KMS-11 (cell line): Measurements from ENCODE around the gene CAPN11.

Source experiments
- H2AFZ ChIP-seq: fragments of 200-600 bp; sonication (generic); 2 replicates; pipeline ENCODE4 v1.6.1; 2016; ENCODE audit warnings: antibody characterized with exemption, mixed run types, low read depth
- H3K27ac ChIP-seq: fragments of 200-600 bp; sonication (generic); 2 replicates; pipeline ENCODE4 v1.6.1; 2016; ENCODE audit warnings: mild to moderate bottlenecking, mixed run types
- H3K27me3 ChIP-seq: fragments of 200-600 bp; sonication (generic); 2 replicates; pipeline ENCODE4 v1.6.1; 2017; ENCODE audit warnings: mild to moderate bottlenecking, low read depth, mixed run types, moderate library complexity; ENCODE audit not compliant: insufficient read depth
- H3K36me3 ChIP-seq: fragments of 200-600 bp; sonication (generic); 2 replicates; pipeline ENCODE4 v1.6.1; 2017; ENCODE audit warnings: mild to moderate bottlenecking, mixed run types; ENCODE audit not compliant: insufficient read depth
- H3K4me1 ChIP-seq: fragments of 200-600 bp; sonication (generic); 2 replicates; pipeline ENCODE4 v1.6.1; 2016; ENCODE audit warnings: mild to moderate bottlenecking, low read depth, mixed run types; ENCODE audit not compliant: poor library complexity, severe bottlenecking
- H3K4me2 ChIP-seq: fragments of 200-600 bp; sonication (generic); 2 replicates; pipeline ENCODE4 v1.7.0; 2016; ENCODE audit warnings: mild to moderate bottlenecking, mixed run types
- H3K4me3 ChIP-seq: fragments of 200-600 bp; sonication (generic); IDR thresholded peaks from 2 replicates; pipeline ENCODE4 v1.6.1; 2017; ENCODE audit warnings: low read depth, low read length, mixed read lengths; ENCODE audit not compliant: insufficient read depth
- H3K79me2 ChIP-seq: fragments of 200-600 bp; sonication (generic); 2 replicates; pipeline ENCODE4 v1.6.1; 2016; ENCODE audit warnings: low read depth, mixed run types; ENCODE audit not compliant: insufficient read depth
- H3K9ac ChIP-seq: fragments of 200-600 bp; sonication (generic); 2 replicates; pipeline ENCODE4 v1.6.1; 2016; ENCODE audit warnings: mild to moderate bottlenecking, mixed run types
- H4K20me1 ChIP-seq: fragments of 200-600 bp; sonication (generic); 2 replicates; pipeline ENCODE4 v1.6.1; 2016; ENCODE audit warnings: mild to moderate bottlenecking, mixed run types; ENCODE audit not compliant: insufficient read depth
- TF ChIP-seq, protein P1 (sequence below): fragments of 200-600 bp; sonication (generic); conservative IDR thresholded peaks from 2 replicates; pipeline ENCODE4 v1.6.1; 2017; ENCODE audit warnings: low read depth, mild to moderate bottlenecking, antibody characterized with exemption, low read length, moderate library complexity, mixed read lengths

CAPN11 gene

DNA sequence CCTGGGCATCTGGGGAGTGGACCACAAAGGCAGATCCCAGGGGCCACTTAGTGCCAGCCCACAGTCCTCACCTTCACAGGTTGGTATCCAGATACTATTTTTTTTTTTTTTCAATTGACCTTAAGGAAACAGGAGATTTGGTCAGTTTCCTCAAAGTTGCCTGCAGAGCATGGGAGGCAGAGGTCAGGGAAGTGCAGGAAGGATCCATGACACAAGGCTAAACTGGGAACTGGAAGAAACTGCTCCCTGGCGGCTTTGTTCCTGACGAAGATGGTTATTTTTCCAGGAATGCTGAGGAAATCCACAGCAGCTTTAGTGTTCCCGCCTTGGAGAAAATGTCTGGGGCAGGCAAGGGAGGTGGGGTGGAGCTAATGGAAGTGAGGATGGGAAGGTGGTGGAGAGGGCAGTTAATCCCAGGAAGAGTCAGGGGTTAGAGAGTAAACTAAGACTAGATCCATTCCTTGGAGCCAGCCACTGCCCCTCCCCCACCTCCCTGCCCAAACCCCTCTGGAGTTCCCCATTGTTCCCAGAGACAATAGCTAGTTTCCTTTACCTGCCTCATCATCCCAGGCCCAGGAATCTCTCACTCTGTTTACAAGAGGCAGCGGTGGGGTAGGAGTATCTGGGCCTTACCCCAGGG is 43.8 kb downstream of the CAPN11 start:
- Histone ChIP-seq H3K79me2 (no peaks in the 10 kb centered on the region), H3K27ac (no peak overlapping the region), H3K9ac (no peak overlapping the region), H4K20me1 (no peaks in the 10 kb centered on the region), H3K4me1 (no peaks in the 10 kb centered on the region), H2AFZ (no peak overlapping the region), H3K4me3 (no peak overlapping the region), H3K36me3 (no peaks in the 10 kb centered on the region), H3K27me3 (no peaks in the 10 kb centered on the region), H3K4me2 (no peak overlapping the region)
- TF ChIP-seq, protein P1, sequence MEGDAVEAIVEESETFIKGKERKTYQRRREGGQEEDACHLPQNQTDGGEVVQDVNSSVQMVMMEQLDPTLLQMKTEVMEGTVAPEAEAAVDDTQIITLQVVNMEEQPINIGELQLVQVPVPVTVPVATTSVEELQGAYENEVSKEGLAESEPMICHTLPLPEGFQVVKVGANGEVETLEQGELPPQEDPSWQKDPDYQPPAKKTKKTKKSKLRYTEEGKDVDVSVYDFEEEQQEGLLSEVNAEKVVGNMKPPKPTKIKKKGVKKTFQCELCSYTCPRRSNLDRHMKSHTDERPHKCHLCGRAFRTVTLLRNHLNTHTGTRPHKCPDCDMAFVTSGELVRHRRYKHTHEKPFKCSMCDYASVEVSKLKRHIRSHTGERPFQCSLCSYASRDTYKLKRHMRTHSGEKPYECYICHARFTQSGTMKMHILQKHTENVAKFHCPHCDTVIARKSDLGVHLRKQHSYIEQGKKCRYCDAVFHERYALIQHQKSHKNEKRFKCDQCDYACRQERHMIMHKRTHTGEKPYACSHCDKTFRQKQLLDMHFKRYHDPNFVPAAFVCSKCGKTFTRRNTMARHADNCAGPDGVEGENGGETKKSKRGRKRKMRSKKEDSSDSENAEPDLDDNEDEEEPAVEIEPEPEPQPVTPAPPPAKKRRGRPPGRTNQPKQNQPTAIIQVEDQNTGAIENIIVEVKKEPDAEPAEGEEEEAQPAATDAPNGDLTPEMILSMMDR, result no peak

GRCh38 chr6:44202972-44203750 is 44.5 kb downstream of the CAPN11 start:
- Histone ChIP-seq H4K20me1 (no peaks in the 10 kb centered on the region), H3K27ac (no peak overlapping the region), H2AFZ (no peak overlapping the region), H3K4me1 (no peaks in the 10 kb centered on the region), H3K4me3 (no peak overlapping the region), H3K4me2 (no peak overlapping the region), H3K36me3 (no peaks in the 10 kb centered on the region), H3K9ac (no peak overlapping the region), H3K27me3 (no peaks in the 10 kb centered on the region), H3K79me2 (no peaks in the 10 kb centered on the region)
- TF ChIP-seq, protein P1, result no peak

DNA sequence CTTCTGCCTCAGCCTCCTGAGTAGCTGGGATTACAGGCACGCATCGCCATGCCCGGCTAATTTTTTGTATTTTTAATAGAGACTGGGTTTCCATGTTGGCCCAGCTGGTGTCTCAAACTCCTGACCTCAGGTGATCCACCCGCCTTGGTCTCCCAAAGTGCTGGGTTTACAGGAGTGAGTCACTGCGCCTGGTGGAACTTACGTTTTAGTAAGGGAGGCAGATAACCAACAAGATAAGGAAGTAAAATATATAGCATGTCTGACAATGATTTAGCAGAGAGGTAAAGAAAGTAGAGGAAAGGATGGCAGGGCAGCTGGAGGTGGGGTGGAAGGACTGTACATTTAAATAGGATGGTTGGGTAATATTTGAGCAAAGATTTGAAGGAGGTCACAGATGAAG is 45.3 kb downstream of the CAPN11 start:
- TF ChIP-seq, protein P1, result no peak
- Histone ChIP-seq H3K79me2 (no peaks in the 10 kb centered on the region), H3K27ac (no peak overlapping the region), H4K20me1 (no peaks in the 10 kb centered on the region), H3K4me2 (no peak overlapping the region), H3K4me1 (no peaks in the 10 kb centered on the region), H3K4me3 (no peak overlapping the region), H3K9ac (no peak overlapping the region), H3K27me3 (no peaks in the 10 kb centered on the region), H3K36me3 (no peaks in the 10 kb centered on the region), H2AFZ (no peak overlapping the region)

DNA sequence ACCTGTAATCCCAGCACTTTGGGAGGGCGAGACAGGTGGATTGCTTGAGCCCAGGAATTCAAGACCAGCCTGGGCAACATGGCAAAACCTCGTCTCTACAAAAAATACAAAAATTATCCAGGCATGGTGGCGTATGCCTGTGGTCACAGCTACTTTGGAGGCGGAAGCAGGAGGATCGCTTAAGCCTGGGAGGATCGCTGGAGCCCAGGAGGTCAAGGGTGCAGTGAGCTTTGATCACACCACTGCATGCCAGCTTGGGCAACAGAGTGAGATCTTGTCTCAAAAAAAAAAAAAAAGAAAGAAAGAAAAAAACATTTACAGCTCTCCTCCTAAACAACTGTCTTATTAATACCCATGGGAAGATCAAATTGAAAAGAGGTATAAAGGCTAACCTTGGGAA is 49.3 kb downstream of the CAPN11 start:
- H3K27me3 ChIP-seq, result no peaks in the 10 kb centered on the region
- no peaks in the 10 kb centered on the region for H4K20me1 ChIP-seq
- no peaks in the 10 kb centered on the region for H3K36me3 ChIP-seq
- H3K4me1 ChIP-seq, result no peaks in the 10 kb centered on the region
- no peak overlapping the region for H3K9ac ChIP-seq
- H3K79me2 ChIP-seq, result no peaks in the 10 kb centered on the region
- no peak overlapping the region for H2AFZ ChIP-seq
- no peak overlapping the region for H3K4me2 ChIP-seq
- TF ChIP-seq, protein P1, result no peak
- H3K4me3 ChIP-seq, result no peak overlapping the region
- H3K27ac ChIP-seq, result no peak overlapping the region
